ENCODE measurements around the gene TNNC2. TPM values are rescaled to one million over a fixed set of nuclear protein-coding genes. Genes with fewer than 3 reads are reported as not detected.
A peak's percentile ranks its signal among the peaks of the same experiment; 100 is the strongest.

The TNNC2 gene
- total and polyA plus RNA-seq, 2 of the 13 experiments (the other 11 are each of a cell fraction or from before 2014, with no cell fraction given) = 1.8 to 4.7 TPM

DNA sequence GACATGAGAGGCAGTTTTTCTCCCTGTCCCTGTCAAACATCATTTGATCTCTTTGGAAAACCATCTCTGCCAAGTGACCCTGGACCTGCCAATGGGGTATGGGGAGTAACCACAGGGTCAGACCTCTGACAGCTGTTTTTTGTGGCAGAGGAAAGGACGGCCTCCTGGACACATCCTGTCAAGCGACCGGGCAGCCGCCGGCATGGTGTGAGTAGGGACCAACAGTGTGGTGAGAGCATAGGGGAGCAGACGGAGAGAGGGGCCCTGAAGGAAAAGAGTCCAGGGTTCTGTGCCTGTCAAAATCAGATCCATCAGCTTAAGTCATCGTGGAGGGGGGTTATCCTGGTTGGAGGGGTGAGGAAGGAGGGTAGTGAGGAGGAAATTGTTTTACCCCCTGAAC is 25.3 kb downstream of the TNNC2 start:
- DNase-seq (ENCODE audit: low spot score) = no peak
- intact Hi-C loops (cut with micrococcal nuclease; ENCODE audit: unreplicated experiment) = no loop called here
- no peaks in the 10 kb centered on the region for H4K20me1 ChIP-seq (ENCODE audit: insufficient read depth, low read length)
- FAIRE-seq = no peak
- WGBS (ENCODE audit: low lambda C conversion rate) = 97% methylated on average over 7 of the region's 7 CpGs
- H3K4me2 ChIP-seq (ENCODE audit: low read depth, low read length) = no peak overlapping the region
- H3K9ac ChIP-seq (ENCODE audit: insufficient read depth, low read depth, low read length) = no peak overlapping the region
- H3K9me3 ChIP-seq (ENCODE audit: low read length) = no peaks in the 10 kb centered on the region
- no peaks in the 10 kb centered on the region for H3K4me1 ChIP-seq (ENCODE audit: insufficient read depth, low read length)
- ChIA-PET POLR2A (no interaction called here), CTCF (ENCODE audit: low intra/inter-chr PET ratio, low total read pairs) (no interaction called here)
- no peak overlapping the region for H2AFZ ChIP-seq (ENCODE audit: low read length)
- no peaks in the 10 kb centered on the region for H3K79me2 ChIP-seq (ENCODE audit: insufficient read depth, low read length)
- H3K27me3 ChIP-seq (ENCODE audit: control insufficient read depth in 1 of 2, insufficient read depth in 2 of 2, low read length in 2 of 2) = no peaks in the 10 kb centered on the region
- TF ChIP-seq ZNF564 (CRISPR knock-in tag; IDR thresholded peaks at IDR 0.05) (no peak), AKAP8 (CRISPR knock-in tag; IDR thresholded peaks at IDR 0.05) (no peak), ZBTB21 (CRISPR knock-in tag; IDR thresholded peaks at IDR 0.05) (no peak), ZNF879 (CRISPR knock-in tag; IDR thresholded peaks at IDR 0.05) (no peak)
- in situ Hi-C loops (cut with HindIII; ENCODE audit: extremely low pct_ligation_motif_present, low pct_unique_long_range_greater_than_20kb) = no loop called here
- no TSS peak for BruUV-seq (replicated peaks)
- ATAC-seq = no peak
- H3K4me3 ChIP-seq (replicated peaks in 1 of 3; ENCODE audit: insufficient read depth in 1 of 3, low read depth in 2 of 3, low read length in 3 of 3) = no peak overlapping the region
- no peak overlapping the region for H3K27ac ChIP-seq (ENCODE audit: extremely low read length, insufficient read depth, low read length)
- H3K36me3 ChIP-seq (replicated peaks in 1 of 2; ENCODE audit: control insufficient read depth in 1 of 2, insufficient read depth in 2 of 2, low read length in 2 of 2) = peaks cover 39 to 59% of the 10 kb centered on the region in 2 experiments

- Histone ChIP-seq H3K27me3 (ENCODE audit: control insufficient read depth in 1 of 2, insufficient read depth in 2 of 2, low read length in 2 of 2) (no peaks in the 10 kb centered on the region), H2AFZ (ENCODE audit: low read length) (no peak overlapping the region), H3K9ac (ENCODE audit: insufficient read depth, low read depth, low read length) (no peak overlapping the region), H3K4me3 (replicated peaks in 1 of 3; ENCODE audit: insufficient read depth in 1 of 3, low read depth in 2 of 3, low read length in 3 of 3) (no peak overlapping the region), H3K36me3 (replicated peaks in 1 of 2; ENCODE audit: control insufficient read depth in 1 of 2, insufficient read depth in 2 of 2, low read length in 2 of 2) (peaks cover 37 to 57% of the 10 kb centered on the region in 2 experiments), H4K20me1 (ENCODE audit: insufficient read depth, low read length) (no peaks in the 10 kb centered on the region), H3K4me2 (ENCODE audit: low read depth, low read length) (no peak overlapping the region), H3K4me1 (ENCODE audit: insufficient read depth, low read length) (no peaks in the 10 kb centered on the region), H3K9me3 (ENCODE audit: low read length) (no peaks in the 10 kb centered on the region), H3K79me2 (ENCODE audit: insufficient read depth, low read length) (no peaks in the 10 kb centered on the region), H3K27ac (ENCODE audit: extremely low read length, insufficient read depth, low read length) (no peak overlapping the region)
- 39% methylated on average over 4 of the region's 4 CpGs for WGBS (ENCODE audit: low lambda C conversion rate)
- no TSS peak for BruUV-seq (replicated peaks)
- ATAC-seq (peak; percentile 97), FAIRE-seq (peak; percentile 74), DNase-seq (ENCODE audit: low spot score) (peak; percentile 61)
- POLR2A ChIA-PET = interaction anchor here (0.5 to 1.8 kb wide), 4 partner anchors 91 to 147 kb away, joined by 3 to 6 read pairs (median 3); partner anchors contain the start of gene CTSA
- intact Hi-C loops (cut with micrococcal nuclease; ENCODE audit: unreplicated experiment) = loop anchor here (1.0 to 10.0 kb wide), 2 partner anchors 86 to 164 kb away; partner anchors contain the start of genes SPATA25 and ZSWIM1
- CTCF ChIA-PET (ENCODE audit: low intra/inter-chr PET ratio, low total read pairs) = interaction anchor here (1.3 to 2.7 kb wide), 3 partner anchors 91 to 171 kb away, joined by 4 to 14 read pairs (median 5); no protein-coding TSS in a partner anchor
- in situ Hi-C loops (cut with HindIII; ENCODE audit: extremely low pct_ligation_motif_present, low pct_unique_long_range_greater_than_20kb) = loop anchor here (25.0 kb wide), 1 partner anchor 563 kb away; no protein-coding TSS in a partner anchor
- TF ChIP-seq FOXP4 (CRISPR knock-in tag; IDR thresholded peaks at IDR 0.05) = no peak
- peak; percentile 49 for TF ChIP-seq SOX5 (CRISPR knock-in tag; IDR thresholded peaks at IDR 0.05; ENCODE audit: borderline replicate concordance)
- no peak for TF ChIP-seq POGK (CRISPR knock-in tag; conservative IDR thresholded peaks at IDR 0.05)
- TF ChIP-seq MTF2 (CRISPR knock-in tag; IDR thresholded peaks at IDR 0.05; ENCODE audit: borderline replicate concordance) = no peak
- TF ChIP-seq ZSCAN30 (CRISPR knock-in tag; IDR thresholded peaks at IDR 0.05) = no peak
- TF ChIP-seq HNRNPLL (IDR thresholded peaks at IDR 0.05; ENCODE audit: low read depth, low read length, poor library complexity, severe bottlenecking) = no peak
- no peak for TF ChIP-seq ZNF260 (CRISPR knock-in tag; IDR thresholded peaks at IDR 0.05; ENCODE audit: borderline replicate concordance, low read depth)
- peak; percentile 23; the same call in 1 of the 2 replicates for TF ChIP-seq ZFX (CRISPR knock-in tag; IDR thresholded peaks at IDR 0.05; ENCODE audit: low read depth)
- TF ChIP-seq CREB1 (IDR thresholded peaks at IDR 0.05) = no peak
- TF ChIP-seq CREB1 (CRISPR knock-in tag; IDR thresholded peaks at IDR 0.05) = no peak
- TF ChIP-seq ZFP41 (CRISPR knock-in tag; IDR thresholded peaks at IDR 0.05; ENCODE audit: borderline replicate concordance) = no peak
Observed at GRCh38 chr20:45798935-45799642, 28.0 kb downstream of the TNNC2 start.
